Prostate gland (tissue), 2 donors: Measurements from ENCODE around the gene FBXW9. TPM values are rescaled to one million over a fixed set of nuclear protein-coding genes. Genes with fewer than 3 reads are reported as not detected.
"Not testable (repeated sequence)": the region's sequence is repeated elsewhere in the genome, so short reads cannot be mapped to it uniquely, and the experiment has no call there.

ENCODE experiments used
- DNase-seq: peaks from one replicate; pipeline ENCODE4 v3.0.0-alpha.2; 2019; ENCODE audit warnings: low spot score
- H3K27ac ChIP-seq, 2 donors: fragments of 200-600 bp; sonication (generic); 2 replicates each; pipeline ENCODE4 v1.5.1; 2017 to 2019
- H3K27me3 ChIP-seq: fragments of 200-600 bp; sonication (generic); replicated peaks from 2 replicates; pipeline ENCODE4 v1.5.1; 2019; ENCODE audit not compliant: insufficient read depth
- H3K36me3 ChIP-seq, 2 donors: fragments of 200-600 bp; sonication (generic); 1 replicate in 1 of 2; 2 replicates in 1 of 2; pipeline versions ENCODE4 v1.5.1 to v1.8.1; 2017 to 2019
- H3K4me1 ChIP-seq: fragments of 200-600 bp; sonication (generic); replicated peaks from 2 replicates; pipeline ENCODE4 v1.5.1; 2019
- H3K4me3 ChIP-seq, 2 donors: fragments of 200-600 bp; sonication (generic); 2 replicates each; pipeline ENCODE4 v1.5.1; 2017 to 2019
- H3K9me3 ChIP-seq: fragments of 200-600 bp; sonication (generic); 2 replicates; pipeline ENCODE4 v1.5.1; 2017
- CTCF ChIP-seq, 4 experiments: fragments of 200-600 bp in 2 of 4; fragments of 450-650 bp in 2 of 4; sonication (generic) in 2 of 4; IDR thresholded peaks; 1 replicate in 3 of 4; 2 replicates in 1 of 4; pipeline ENCODE4 v1.5.1; 2016 to 2019; ENCODE audit warnings: antibody characterized with exemption in 4 of 4, mild to moderate bottlenecking in 2 of 4, moderate library complexity in 2 of 4
- POLR2A ChIP-seq: fragments of 450-650 bp; IDR thresholded peaks from one replicate; pipeline ENCODE4 v1.6.1; 2016; ENCODE audit warnings: antibody characterized with exemption, mild to moderate bottlenecking
- POLR2AphosphoS5 ChIP-seq: sonication (generic); formaldehyde crosslinking; IDR thresholded peaks from one replicate; pipeline ENCODE4 v1.6.1; 2017; ENCODE audit warnings: antibody characterized with exemption
- WGBS: methylation state at CpG from one replicate; pipeline ENCODE4 v1.1.5; 2018; 5-methylcytosine and 5-hydroxymethylcytosine counted together
- intact Hi-C: fragments of 100-400 bp; cut with DNase I; formaldehyde crosslinking; loops from one replicate; pipeline ENCODE4 v1.14.2; 2022
- total RNA-seq, 2 donors: library from RNA; depleted of rRNA; stranded (reverse); fragments of >200 nt; gene quantifications; one replicate each; pipeline ENCODE4 v1.1.0, GENCODE V29; 2016

The FBXW9 gene
- total RNA-seq, 2 donors from 2014 or later = 9.1 to 16.9 TPM

GRCh38 chr19:12681074-12681987, 15.1 kb downstream of the FBXW9 start, which contains the start of gene DHPS:
Gene DHPS, minus strand, starts transcription at chr19:12681880. Its CDS starts 114 bp downstream, at chr19:12681766.
- peak; percentile 95 for DNase-seq
- TF ChIP-seq POLR2AphosphoS5 (peak; percentile 98), CTCF (IDR thresholded peaks at IDR 0.05) (peak in 1 of 4 experiments; percentile 18), POLR2A (peak; percentile 66)
- intact Hi-C loops = no loop called here
- no peaks in the 10 kb centered on the region for H3K4me1 ChIP-seq
- no peaks in the 10 kb centered on the region for H3K27me3 ChIP-seq
- H3K4me3 ChIP-seq = peak within 1 kb of the TSS; percentile 81 to 99
- WGBS = under 1% methylated on average over 32 of the region's 68 CpGs
- H3K36me3 ChIP-seq = peaks cover 3 to 7% of the 10 kb centered on the region in 2 donors
- H3K9me3 ChIP-seq = no peaks in the 10 kb centered on the region
- peak within 1 kb of the TSS; percentile 90 to 95 for H3K27ac ChIP-seq

- no peak for DNase-seq
- no peak for TF ChIP-seq POLR2A
- TF ChIP-seq CTCF (IDR thresholded peaks at IDR 0.05) = no peak
- no peak for TF ChIP-seq POLR2AphosphoS5
- intact Hi-C loops = no loop called here
- H3K4me1 ChIP-seq = no peaks in the 10 kb centered on the region
- H3K27ac ChIP-seq = no peak overlapping the region
- H3K36me3 ChIP-seq = peaks cover 3 to 20% of the 10 kb centered on the region in 2 donors
- no peak overlapping the region for H3K4me3 ChIP-seq
- H3K27me3 ChIP-seq = no peaks in the 10 kb centered on the region
- H3K9me3 ChIP-seq = no peaks in the 10 kb centered on the region
- WGBS = 93% methylated on average over 9 of the region's 9 CpGs
These were observed 16.4 kb downstream of the FBXW9 start for GRCh38 chr19:12680034-12680433.

GRCh38 chr19:12678039-12678438, 18.4 kb downstream of the FBXW9 start:
- DNase-seq, H3K27me3 ChIP-seq, H3K9me3 ChIP-seq, intact Hi-C loops, H3K27ac ChIP-seq, H3K4me3 ChIP-seq, H3K4me1 ChIP-seq: not testable (repeated sequence)
- H3K36me3 ChIP-seq = peaks cover 3 to 29% of the 10 kb centered on the region in 2 donors
- 84% methylated on average over 5 of the region's 5 CpGs for WGBS

DNA sequence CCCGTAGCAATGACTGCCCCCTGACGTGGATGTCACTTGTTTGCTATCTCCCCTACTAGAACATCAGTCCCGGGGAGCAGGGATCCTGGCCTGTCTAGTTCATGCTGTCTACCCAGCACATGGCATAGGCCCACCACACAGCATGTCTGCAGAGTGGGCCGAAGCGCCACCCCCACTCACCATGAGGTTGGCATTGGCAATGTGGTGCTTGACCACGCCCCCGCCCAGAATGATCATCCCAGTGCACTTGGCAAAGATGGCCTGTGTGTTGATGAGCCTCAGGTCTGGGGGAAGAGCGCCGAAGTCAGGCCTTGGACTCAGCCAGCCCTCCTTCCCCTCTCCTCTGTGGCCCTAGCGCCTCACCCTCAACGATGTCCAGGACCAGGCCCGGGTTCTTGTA, 19.5 kb downstream of the FBXW9 start:
- peaks cover 3 to 29% of the 10 kb centered on the region in 2 donors for H3K36me3 ChIP-seq
- no peak overlapping the region for H3K27ac ChIP-seq
- no peak for DNase-seq
- TF ChIP-seq POLR2AphosphoS5 (no peak), CTCF (IDR thresholded peaks at IDR 0.05) (no peak), POLR2A (no peak)
- H3K9me3 ChIP-seq = no peaks in the 10 kb centered on the region
- 88% methylated on average over 12 of the region's 12 CpGs for WGBS
- no peak overlapping the region for H3K4me3 ChIP-seq
- no peaks in the 10 kb centered on the region for H3K4me1 ChIP-seq
- no peaks in the 10 kb centered on the region for H3K27me3 ChIP-seq
- intact Hi-C loops = no loop called here

- no peak overlapping the region for H3K4me3 ChIP-seq
- H3K4me1 ChIP-seq = no peaks in the 10 kb centered on the region
- no peaks in the 10 kb centered on the region for H3K9me3 ChIP-seq
- WGBS = 22% methylated on average over 4 of the region's 4 CpGs
- no peaks in the 10 kb centered on the region for H3K27me3 ChIP-seq
- TF ChIP-seq POLR2A (no peak), POLR2AphosphoS5 (peak; percentile 34), CTCF (IDR thresholded peaks at IDR 0.05) (peak; percentile 68 to 86 (median 76))
- peaks cover 3 to 29% of the 10 kb centered on the region in 2 donors for H3K36me3 ChIP-seq
- intact Hi-C loops = no loop called here
- DNase-seq = peak; percentile 69
- H3K27ac ChIP-seq = no peak overlapping the region
These were observed 20.0 kb downstream of the FBXW9 start for GRCh38 chr19:12676384-12676792.
